Measurements from ENCODE around the gene RUFY3.
"Not testable (repeated sequence)": the region's sequence is repeated elsewhere in the genome, so short reads cannot be mapped to it uniquely, and the experiment has no call there.

Gene RUFY3

DNA sequence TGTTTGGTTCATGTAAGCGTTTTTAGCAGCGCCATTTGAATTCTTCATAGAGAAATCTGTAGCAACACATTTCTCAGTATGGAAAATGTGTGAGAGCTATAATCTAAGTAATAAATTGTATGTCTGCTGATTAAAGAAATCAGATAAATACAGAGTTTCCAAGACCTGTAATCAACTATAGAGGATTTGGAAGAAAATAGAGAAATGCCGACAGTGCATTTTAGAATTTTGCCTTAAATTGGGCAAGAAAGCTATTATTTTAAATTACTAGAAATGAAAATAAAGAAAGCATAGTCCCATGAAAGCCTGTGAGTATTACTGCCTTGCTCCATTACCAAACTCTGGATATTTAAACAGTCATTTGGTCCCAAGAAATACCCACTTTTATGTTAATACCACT, 2.7 kb downstream of the RUFY3 start:
- no peak overlapping the region for H2AK5ac ChIP-seq (ENCODE audit: low read length)
- H3K79me1 ChIP-seq (ENCODE audit: low read length): peaks cover 6% of the 10 kb centered on the region
- H4K5ac ChIP-seq (ENCODE audit: low read length): no peak overlapping the region
- H2BK5ac ChIP-seq (ENCODE audit: low read length): no peak overlapping the region
- no peak overlapping the region for H3K4ac ChIP-seq (ENCODE audit: low read depth, low read length)
- H3K23ac ChIP-seq (ENCODE audit: low read length): no peak overlapping the region
- H3K36me3 ChIP-seq (ENCODE audit: control insufficient read depth, insufficient read depth, low read length): no peaks in the 10 kb centered on the region
- no peaks in the 10 kb centered on the region for H3K27me3 ChIP-seq (ENCODE audit: insufficient read depth, low read length, poor library complexity)
- H3K4me1 ChIP-seq (ENCODE audit: control insufficient read depth, low read depth, low read length): no peaks in the 10 kb centered on the region
- no peak for DNase-seq
- no peak overlapping the region for H3K27ac ChIP-seq (ENCODE audit: low read depth, low read length)
- no CpG with 5 or more reads among the region's 3 CpGs for WGBS (ENCODE audit: extremely low coverage, insufficient coverage, low lambda C conversion rate)
- no peak overlapping the region for H2BK15ac ChIP-seq (replicated peaks; ENCODE audit: low read depth)
- no peak overlapping the region for H4K8ac ChIP-seq (ENCODE audit: low read depth, low read length)
- H3K79me2 ChIP-seq (ENCODE audit: control insufficient read depth, insufficient read depth, low read length): peaks cover 4% of the 10 kb centered on the region
- H2BK120ac ChIP-seq (ENCODE audit: low read depth, low read length): no peak overlapping the region
- H3K9ac ChIP-seq (ENCODE audit: low read length): no peak overlapping the region
- H3K18ac ChIP-seq (ENCODE audit: low read length): no peak overlapping the region
- no peak overlapping the region for H3K56ac ChIP-seq (ENCODE audit: low read length)
- H3K4me2 ChIP-seq (ENCODE audit: low read length): no peak overlapping the region
- no peak overlapping the region for H3K4me3 ChIP-seq (ENCODE audit: low read length)

DNA sequence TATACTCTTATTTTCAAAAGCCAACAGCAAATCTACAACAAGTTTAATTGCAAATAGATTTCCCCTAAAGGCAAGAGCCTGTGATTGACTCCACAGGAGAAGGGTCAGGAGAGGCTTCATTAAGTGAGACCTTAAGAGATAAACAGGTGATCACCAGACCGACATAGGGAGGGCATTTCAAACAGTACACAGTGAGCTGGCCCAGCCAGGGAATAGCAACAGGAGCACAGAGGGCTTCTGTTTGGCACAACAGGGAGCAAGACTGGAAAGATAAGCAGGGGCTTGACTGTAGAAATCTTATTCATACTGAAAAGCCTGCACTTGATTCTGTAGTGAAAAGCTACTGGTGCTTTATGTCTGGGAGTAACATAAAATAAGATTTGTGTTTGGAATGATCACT, 3.9 kb downstream of the RUFY3 start:
- no peak overlapping the region for H3K18ac ChIP-seq (ENCODE audit: low read length)
- H2BK5ac ChIP-seq (ENCODE audit: low read length): no peak overlapping the region
- H2BK120ac ChIP-seq (ENCODE audit: low read depth, low read length): no peak overlapping the region
- no peak overlapping the region for H4K5ac ChIP-seq (ENCODE audit: low read length)
- H4K8ac ChIP-seq (ENCODE audit: low read depth, low read length): no peak overlapping the region
- no peak overlapping the region for H3K4me2 ChIP-seq (ENCODE audit: low read length)
- H3K27ac ChIP-seq (ENCODE audit: low read depth, low read length): no peak overlapping the region
- H3K56ac ChIP-seq (ENCODE audit: low read length): no peak overlapping the region
- no peaks in the 10 kb centered on the region for H3K4me1 ChIP-seq (ENCODE audit: control insufficient read depth, low read depth, low read length)
- no peak overlapping the region for H3K23ac ChIP-seq (ENCODE audit: low read length)
- H3K9ac ChIP-seq (ENCODE audit: low read length): no peak overlapping the region
- no peaks in the 10 kb centered on the region for H3K36me3 ChIP-seq (ENCODE audit: control insufficient read depth, insufficient read depth, low read length)
- peak; percentile 54 for DNase-seq
- no peak overlapping the region for H2BK15ac ChIP-seq (replicated peaks; ENCODE audit: low read depth)
- H3K4ac ChIP-seq (ENCODE audit: low read depth, low read length): no peak overlapping the region
- WGBS (ENCODE audit: extremely low coverage, insufficient coverage, low lambda C conversion rate): no CpG with 5 or more reads among the region's 1 CpG
- peaks cover 4% of the 10 kb centered on the region for H3K79me2 ChIP-seq (ENCODE audit: control insufficient read depth, insufficient read depth, low read length)
- no peak overlapping the region for H2AK5ac ChIP-seq (ENCODE audit: low read length)
- peaks cover 6% of the 10 kb centered on the region for H3K79me1 ChIP-seq (ENCODE audit: low read length)
- no peak overlapping the region for H3K4me3 ChIP-seq (ENCODE audit: low read length)
- H3K27me3 ChIP-seq (ENCODE audit: insufficient read depth, low read length, poor library complexity): no peaks in the 10 kb centered on the region

DNA sequence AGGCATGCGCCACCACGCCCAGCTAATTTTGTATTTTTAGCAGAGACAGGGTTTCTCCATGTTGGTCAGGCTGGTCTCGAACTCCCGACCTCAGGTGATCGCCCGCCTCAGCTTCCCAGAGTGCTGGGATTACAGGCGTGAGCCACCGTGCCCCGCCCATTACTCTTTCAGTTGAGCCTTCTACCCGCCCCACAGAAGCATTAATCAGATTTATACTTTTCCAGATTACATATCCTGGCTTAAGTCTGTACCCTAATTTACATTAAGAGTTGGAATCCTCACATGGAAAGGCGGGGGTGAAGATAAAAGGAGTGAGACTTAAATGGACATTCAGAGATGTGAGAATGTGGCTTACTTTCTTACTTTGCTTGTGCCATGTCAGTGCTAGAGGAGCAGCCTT, 4.8 kb downstream of the RUFY3 start:
- not testable (repeated sequence) for H3K4me2 ChIP-seq (ENCODE audit: low read length); H3K79me2 ChIP-seq (ENCODE audit: control insufficient read depth, insufficient read depth, low read length); H2BK120ac ChIP-seq (ENCODE audit: low read depth, low read length); H2BK15ac ChIP-seq (replicated peaks; ENCODE audit: low read depth); H3K36me3 ChIP-seq (ENCODE audit: control insufficient read depth, insufficient read depth, low read length); H3K9ac ChIP-seq (ENCODE audit: low read length); H3K27me3 ChIP-seq (ENCODE audit: insufficient read depth, low read length, poor library complexity); H3K79me1 ChIP-seq (ENCODE audit: low read length); DNase-seq; H3K56ac ChIP-seq (ENCODE audit: low read length); H2AK5ac ChIP-seq (ENCODE audit: low read length); H3K4me3 ChIP-seq (ENCODE audit: low read length); H4K5ac ChIP-seq (ENCODE audit: low read length); H3K27ac ChIP-seq (ENCODE audit: low read depth, low read length); H3K4ac ChIP-seq (ENCODE audit: low read depth, low read length); H3K4me1 ChIP-seq (ENCODE audit: control insufficient read depth, low read depth, low read length); H3K18ac ChIP-seq (ENCODE audit: low read length); H2BK5ac ChIP-seq (ENCODE audit: low read length); H3K23ac ChIP-seq (ENCODE audit: low read length); H4K8ac ChIP-seq (ENCODE audit: low read depth, low read length)
- WGBS (ENCODE audit: extremely low coverage, insufficient coverage, low lambda C conversion rate): no CpG with 5 or more reads among the region's 11 CpGs

- Histone ChIP-seq H2BK5ac (ENCODE audit: low read length) (no peak overlapping the region), H3K27me3 (ENCODE audit: insufficient read depth, low read length, poor library complexity) (no peaks in the 10 kb centered on the region), H3K9ac (ENCODE audit: low read length) (no peak overlapping the region), H3K36me3 (ENCODE audit: control insufficient read depth, insufficient read depth, low read length) (no peaks in the 10 kb centered on the region), H2AK5ac (ENCODE audit: low read length) (no peak overlapping the region), H3K4me3 (ENCODE audit: low read length) (no peak overlapping the region), H3K18ac (ENCODE audit: low read length) (no peak overlapping the region), H3K56ac (ENCODE audit: low read length) (no peak overlapping the region), H3K23ac (ENCODE audit: low read length) (no peak overlapping the region), H3K4ac (ENCODE audit: low read depth, low read length) (no peak overlapping the region), H2BK15ac (replicated peaks; ENCODE audit: low read depth) (no peak overlapping the region), H3K79me2 (ENCODE audit: control insufficient read depth, insufficient read depth, low read length) (no peaks in the 10 kb centered on the region), H4K5ac (ENCODE audit: low read length) (no peak overlapping the region), H4K8ac (ENCODE audit: low read depth, low read length) (no peak overlapping the region), H3K4me1 (ENCODE audit: control insufficient read depth, low read depth, low read length) (no peaks in the 10 kb centered on the region), H3K4me2 (ENCODE audit: low read length) (no peak overlapping the region), H3K79me1 (ENCODE audit: low read length) (peaks cover 2% of the 10 kb centered on the region), H3K27ac (ENCODE audit: low read depth, low read length) (no peak overlapping the region), H2BK120ac (ENCODE audit: low read depth, low read length) (no peak overlapping the region)
- DNase-seq: no peak
- no CpG with 5 or more reads among the region's 11 CpGs for WGBS (ENCODE audit: extremely low coverage, insufficient coverage, low lambda C conversion rate)
Observed at GRCh38 chr4:70728091-70728490, 6.3 kb downstream of the RUFY3 start.

GRCh38 chr4:70732878-70733277, 11.1 kb downstream of the RUFY3 start:
- not testable (repeated sequence) for H3K4me3 ChIP-seq (ENCODE audit: low read length); H3K79me1 ChIP-seq (ENCODE audit: low read length); H3K27me3 ChIP-seq (ENCODE audit: insufficient read depth, low read length, poor library complexity); H3K4me1 ChIP-seq (ENCODE audit: control insufficient read depth, low read depth, low read length); H2AK5ac ChIP-seq (ENCODE audit: low read length); H3K27ac ChIP-seq (ENCODE audit: low read depth, low read length); H3K4ac ChIP-seq (ENCODE audit: low read depth, low read length); DNase-seq; H2BK120ac ChIP-seq (ENCODE audit: low read depth, low read length); H2BK5ac ChIP-seq (ENCODE audit: low read length); H3K79me2 ChIP-seq (ENCODE audit: control insufficient read depth, insufficient read depth, low read length); H3K23ac ChIP-seq (ENCODE audit: low read length); H3K4me2 ChIP-seq (ENCODE audit: low read length); H2BK15ac ChIP-seq (replicated peaks; ENCODE audit: low read depth); H3K9ac ChIP-seq (ENCODE audit: low read length); H4K5ac ChIP-seq (ENCODE audit: low read length); H3K18ac ChIP-seq (ENCODE audit: low read length); H3K36me3 ChIP-seq (ENCODE audit: control insufficient read depth, insufficient read depth, low read length); H3K56ac ChIP-seq (ENCODE audit: low read length); H4K8ac ChIP-seq (ENCODE audit: low read depth, low read length)
- 100% methylated on average over 1 of the region's 9 CpGs for WGBS (ENCODE audit: extremely low coverage, insufficient coverage, low lambda C conversion rate)

GRCh38 chr4:70734168-70734954, 12.6 kb downstream of the RUFY3 start:
- H3K18ac ChIP-seq (ENCODE audit: low read length): no peak overlapping the region
- H3K4me2 ChIP-seq (ENCODE audit: low read length): no peak overlapping the region
- no peak overlapping the region for H4K5ac ChIP-seq (ENCODE audit: low read length)
- H3K4me3 ChIP-seq (ENCODE audit: low read length): no peak overlapping the region
- no peak overlapping the region for H3K27ac ChIP-seq (ENCODE audit: low read depth, low read length)
- H3K9ac ChIP-seq (ENCODE audit: low read length): no peak overlapping the region
- H3K4me1 ChIP-seq (ENCODE audit: control insufficient read depth, low read depth, low read length): peaks cover 2% of the 10 kb centered on the region
- H3K4ac ChIP-seq (ENCODE audit: low read depth, low read length): no peak overlapping the region
- H3K79me2 ChIP-seq (ENCODE audit: control insufficient read depth, insufficient read depth, low read length): no peaks in the 10 kb centered on the region
- H2BK120ac ChIP-seq (ENCODE audit: low read depth, low read length): no peak overlapping the region
- WGBS (ENCODE audit: extremely low coverage, insufficient coverage, low lambda C conversion rate): no CpG with 5 or more reads among the region's 5 CpGs
- DNase-seq: no peak
- no peak overlapping the region for H2AK5ac ChIP-seq (ENCODE audit: low read length)
- H3K36me3 ChIP-seq (ENCODE audit: control insufficient read depth, insufficient read depth, low read length): no peaks in the 10 kb centered on the region
- H3K27me3 ChIP-seq (ENCODE audit: insufficient read depth, low read length, poor library complexity): no peaks in the 10 kb centered on the region
- H4K8ac ChIP-seq (ENCODE audit: low read depth, low read length): peak overlapping the region; percentile 56
- no peak overlapping the region for H3K23ac ChIP-seq (ENCODE audit: low read length)
- H3K56ac ChIP-seq (ENCODE audit: low read length): no peak overlapping the region
- no peak overlapping the region for H2BK5ac ChIP-seq (ENCODE audit: low read length)
- no peak overlapping the region for H2BK15ac ChIP-seq (replicated peaks; ENCODE audit: low read depth)
- peaks cover 2% of the 10 kb centered on the region for H3K79me1 ChIP-seq (ENCODE audit: low read length)
